KG1 (cell line): ENCODE data around the gene MAGI3.

ENCODE experiments used
- DNase-seq: peaks from one replicate; lab custom pipeline; 2025; lab: John Stamatoyannopoulos, UW

MAGI3 gene

DNA sequence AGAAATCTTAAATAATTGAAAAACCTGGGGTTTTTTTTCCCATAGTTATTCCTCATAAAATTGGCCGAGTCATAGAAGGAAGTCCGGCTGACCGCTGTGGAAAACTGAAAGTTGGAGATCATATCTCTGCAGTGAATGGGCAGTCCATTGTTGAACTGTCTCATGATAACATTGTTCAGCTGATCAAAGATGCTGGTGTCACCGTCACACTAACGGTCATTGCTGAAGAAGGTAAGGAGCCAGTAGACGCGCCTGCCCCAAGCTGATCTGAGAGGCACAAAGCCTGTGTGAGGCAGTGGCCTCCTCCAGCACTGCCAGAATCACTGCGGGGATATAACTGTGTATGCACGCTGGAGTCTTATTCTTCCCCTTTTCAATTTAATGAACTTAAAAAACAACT is 268.7 kb downstream of the MAGI3 start:
- DNase-seq = no peak

- DNase-seq = no peak
Observed at GRCh38 chr1:113659556-113659955, 269.2 kb downstream of the MAGI3 start.

DNA sequence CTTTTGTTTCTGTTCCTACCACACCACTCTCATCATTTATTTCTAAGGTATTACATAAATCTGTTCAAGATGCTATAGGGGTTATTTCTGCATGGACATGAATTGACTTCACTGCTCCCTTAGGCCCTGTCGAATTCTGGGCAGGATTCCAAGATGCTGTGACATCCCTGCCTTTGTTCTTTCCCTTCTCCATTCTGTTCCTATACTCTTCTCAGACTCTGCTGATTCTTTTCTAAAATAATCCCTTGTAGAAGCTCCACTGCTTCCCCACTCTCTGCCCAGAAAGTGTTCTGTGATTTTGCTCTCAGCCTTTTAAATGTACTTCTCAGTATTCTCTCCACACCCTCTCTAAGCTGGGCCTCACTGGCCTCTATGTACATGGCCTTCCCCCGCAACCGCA is 269.8 kb downstream of the MAGI3 start:
- no peak for DNase-seq

DNA sequence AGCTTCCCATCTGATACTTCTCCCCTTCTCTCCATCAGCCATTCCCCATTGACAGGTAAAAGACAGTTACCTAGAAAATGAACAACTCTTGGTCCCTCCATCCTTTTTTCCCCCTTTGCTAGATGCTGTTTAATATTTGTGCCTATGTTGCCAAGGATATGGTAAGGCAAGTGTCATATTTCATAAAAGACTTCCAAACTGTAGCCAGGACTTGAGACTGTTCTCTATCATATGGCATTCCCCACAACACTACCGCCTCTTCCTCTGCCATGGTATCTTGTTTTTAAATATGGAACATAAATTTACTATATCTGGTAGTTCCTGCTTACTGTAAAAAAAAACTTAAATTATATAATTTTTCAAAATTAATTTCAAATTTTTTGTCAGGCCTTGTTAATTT is 271.8 kb downstream of the MAGI3 start:
- DNase-seq = no peak

GRCh38 chr1:113663165-113663951 is 273.0 kb downstream of the MAGI3 start:
- no peak for DNase-seq

GRCh38 chr1:113665071-113665470 is 274.8 kb downstream of the MAGI3 start:
- DNase-seq = no peak

GRCh38 chr1:113666126-113666525 is 275.8 kb downstream of the MAGI3 start:
- no peak for DNase-seq

- no peak for DNase-seq
Observed at GRCh38 chr1:113669988-113670387, 279.7 kb downstream of the MAGI3 start.

DNA sequence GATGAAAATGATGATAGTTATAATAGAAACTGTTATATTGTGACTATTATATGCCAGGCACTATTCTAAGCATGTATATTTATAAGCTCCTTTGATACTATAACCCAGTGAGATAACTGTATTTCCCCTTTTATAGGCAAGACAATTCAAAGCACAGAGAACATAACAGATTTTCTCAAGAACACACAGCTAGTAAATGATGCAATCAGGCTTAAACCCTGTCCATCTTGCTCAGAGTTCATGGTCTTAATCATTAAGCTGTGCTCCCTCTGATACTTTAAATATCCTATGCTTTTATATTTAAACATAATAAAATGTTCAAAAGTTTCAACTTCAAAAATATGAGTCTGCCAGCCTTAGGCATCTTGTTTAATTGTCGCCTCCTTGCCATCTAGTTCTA is 280.3 kb downstream of the MAGI3 start:
- no peak for DNase-seq

DNA sequence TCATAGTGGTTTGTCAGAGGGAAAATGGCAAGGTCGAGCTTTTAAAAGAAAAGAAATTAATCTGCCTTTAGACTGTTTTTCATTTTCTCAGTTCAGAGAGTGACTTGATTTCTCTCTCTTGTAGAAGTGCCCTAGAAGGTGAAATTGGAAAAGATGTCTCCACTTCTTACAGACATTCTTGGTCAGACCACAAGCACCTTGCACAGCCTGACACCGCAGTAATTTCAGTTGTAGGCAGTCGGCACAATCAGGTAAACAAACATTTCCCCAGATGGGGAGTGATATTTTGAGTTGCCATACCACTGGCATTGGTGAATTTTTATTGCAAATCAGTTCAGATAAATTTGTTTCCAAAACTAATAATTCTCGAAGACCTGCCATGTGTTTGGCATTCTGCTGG is 282.2 kb downstream of the MAGI3 start:
- DNase-seq = no peak

- no peak for DNase-seq
Observed at GRCh38 chr1:113674591-113674990, 284.3 kb downstream of the MAGI3 start.

DNA sequence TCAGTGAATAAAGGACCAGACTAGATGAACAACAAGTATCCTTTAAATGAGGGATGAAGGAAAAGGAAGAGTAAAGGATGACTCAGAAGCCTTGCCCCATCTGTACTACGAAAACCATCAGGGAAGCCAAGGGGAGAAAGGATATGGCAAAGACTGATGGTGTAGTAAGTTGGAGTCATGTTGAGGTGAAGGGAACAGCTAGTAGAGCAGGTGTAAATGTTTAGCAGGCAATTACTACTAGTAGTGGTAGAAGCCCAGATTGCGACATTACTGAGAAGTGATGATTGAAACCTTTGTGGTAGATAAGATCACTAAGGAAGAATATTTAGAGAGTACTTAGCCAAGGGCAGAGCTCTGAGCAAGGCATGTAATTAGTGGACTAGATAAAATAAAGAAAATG is 285.0 kb downstream of the MAGI3 start:
- DNase-seq = no peak

DNA sequence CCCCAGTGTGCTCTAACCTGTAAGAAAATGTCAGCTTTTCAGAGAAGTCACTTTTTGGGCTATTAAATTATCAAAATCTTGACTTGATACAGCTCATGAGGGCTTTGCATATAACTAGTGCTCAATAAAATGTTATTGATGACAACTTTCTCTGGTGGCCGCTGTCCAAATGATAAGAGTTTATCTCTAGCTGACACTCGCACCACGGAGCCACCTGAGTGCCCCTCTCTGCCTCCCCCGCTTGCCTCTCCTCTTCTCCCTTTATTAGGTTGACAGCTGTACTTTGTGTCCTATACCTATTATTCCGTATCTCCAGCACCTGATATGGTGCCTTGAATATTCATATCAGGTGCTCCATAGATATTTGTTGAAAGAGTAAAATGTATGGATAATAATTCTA is 286.2 kb downstream of the MAGI3 start:
- DNase-seq = no peak

- no peak for DNase-seq
Observed at GRCh38 chr1:113677250-113678158, 287.2 kb downstream of the MAGI3 start.

DNA sequence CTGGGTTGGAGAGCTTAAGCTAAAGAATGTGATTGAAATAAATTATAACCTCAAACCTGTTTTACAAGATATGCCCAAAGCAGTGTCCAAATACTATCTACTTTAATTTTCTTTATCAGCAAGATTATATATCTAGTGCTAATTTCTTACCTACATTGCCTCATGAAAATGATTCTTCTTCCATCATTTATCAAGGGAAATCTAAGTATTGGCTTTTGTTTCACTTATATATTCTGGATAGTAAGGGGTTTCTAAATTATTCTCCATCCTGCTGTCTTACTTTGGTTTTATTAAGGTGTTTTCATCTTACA is 287.8 kb downstream of the MAGI3 start:
- no peak for DNase-seq

GRCh38 chr1:113681596-113682337 is 291.5 kb downstream of the MAGI3 start:
- DNase-seq = no peak

- no peak for DNase-seq
Observed at GRCh38 chr1:113683384-113684152, 293.3 kb downstream of the MAGI3 start.

DNA sequence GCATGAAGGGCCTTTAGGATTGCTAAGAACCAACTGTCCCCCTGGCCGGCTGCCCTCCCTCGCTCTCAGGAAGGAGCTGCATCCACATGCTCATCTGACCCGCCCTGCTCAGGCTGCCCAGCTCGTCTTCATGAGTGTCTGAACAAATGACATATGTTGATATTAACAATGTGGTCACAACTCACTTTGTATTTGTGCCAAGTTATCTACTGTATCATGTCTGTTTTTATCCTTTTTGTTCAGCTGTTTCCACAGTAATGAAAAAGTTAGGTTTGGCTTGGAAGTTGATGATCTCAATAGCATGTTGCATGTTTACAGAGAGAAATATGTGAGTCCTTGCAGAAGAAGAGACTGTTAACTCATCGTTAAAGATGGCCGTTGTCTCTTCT is 293.8 kb downstream of the MAGI3 start:
- DNase-seq = no peak

DNA sequence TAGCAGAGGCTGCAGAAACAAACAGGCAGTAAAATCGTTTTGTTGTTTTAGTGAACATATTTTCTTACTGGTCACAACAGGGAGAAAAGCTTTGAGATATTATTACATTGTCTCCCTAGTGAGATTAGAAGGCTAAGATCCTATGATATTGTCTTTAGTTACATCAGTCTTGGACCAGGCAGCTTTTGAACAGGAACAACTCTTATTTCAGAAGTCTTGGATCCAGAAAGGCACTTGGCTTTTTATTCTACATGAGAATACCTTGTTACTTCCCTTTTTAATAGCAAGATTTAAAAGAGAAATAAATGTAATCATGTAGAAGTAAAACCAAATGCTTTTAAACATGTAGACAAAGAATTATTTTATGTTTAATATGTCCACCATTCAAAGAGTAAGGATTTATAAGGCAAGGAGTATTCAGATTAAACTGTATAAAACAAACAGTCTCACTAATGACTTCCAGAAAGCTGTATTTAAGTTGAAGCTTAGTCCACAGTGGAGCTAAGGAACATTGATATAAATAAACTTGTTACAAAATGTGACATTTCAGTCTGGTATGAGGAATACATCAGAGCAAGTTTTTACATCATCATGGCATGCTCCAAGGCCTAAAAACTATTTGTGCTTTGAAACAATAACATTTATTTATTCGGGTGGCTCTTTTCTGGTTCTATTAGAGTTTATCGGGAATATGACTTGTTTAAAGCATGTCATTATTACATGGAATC is 296.7 kb downstream of the MAGI3 start:
- DNase-seq = no peak

- DNase-seq = no peak
Observed at GRCh38 chr1:113691184-113691583, 300.9 kb downstream of the MAGI3 start.

DNA sequence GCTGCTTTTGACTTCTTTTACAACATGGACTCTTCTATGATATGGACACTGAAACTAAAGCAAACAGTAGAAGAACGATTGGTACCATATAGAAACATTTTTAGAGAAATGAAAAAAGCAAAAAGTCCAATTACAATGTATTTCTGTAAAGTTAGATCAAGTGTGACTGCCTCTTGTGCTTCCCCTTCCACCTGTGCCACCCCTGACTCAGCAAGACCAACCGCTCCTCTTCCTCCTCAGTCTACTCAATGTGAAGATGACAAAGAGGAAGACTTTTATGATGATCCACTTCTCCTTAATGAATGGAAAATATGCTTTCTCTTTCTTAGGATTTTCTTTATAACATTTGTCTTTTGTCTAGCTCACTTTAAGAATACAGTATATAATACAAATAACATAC is 302.0 kb downstream of the MAGI3 start:
- no peak for DNase-seq
